ENCODE results near the gene TOR1B. TPM values are rescaled to one million over a fixed set of nuclear protein-coding genes. Genes with fewer than 3 reads are reported as not detected.

The TOR1B gene
- total RNA-seq, 4 donors from 2014 or later, result 16.1 to 17.3 (median 17.0) TPM

DNA sequence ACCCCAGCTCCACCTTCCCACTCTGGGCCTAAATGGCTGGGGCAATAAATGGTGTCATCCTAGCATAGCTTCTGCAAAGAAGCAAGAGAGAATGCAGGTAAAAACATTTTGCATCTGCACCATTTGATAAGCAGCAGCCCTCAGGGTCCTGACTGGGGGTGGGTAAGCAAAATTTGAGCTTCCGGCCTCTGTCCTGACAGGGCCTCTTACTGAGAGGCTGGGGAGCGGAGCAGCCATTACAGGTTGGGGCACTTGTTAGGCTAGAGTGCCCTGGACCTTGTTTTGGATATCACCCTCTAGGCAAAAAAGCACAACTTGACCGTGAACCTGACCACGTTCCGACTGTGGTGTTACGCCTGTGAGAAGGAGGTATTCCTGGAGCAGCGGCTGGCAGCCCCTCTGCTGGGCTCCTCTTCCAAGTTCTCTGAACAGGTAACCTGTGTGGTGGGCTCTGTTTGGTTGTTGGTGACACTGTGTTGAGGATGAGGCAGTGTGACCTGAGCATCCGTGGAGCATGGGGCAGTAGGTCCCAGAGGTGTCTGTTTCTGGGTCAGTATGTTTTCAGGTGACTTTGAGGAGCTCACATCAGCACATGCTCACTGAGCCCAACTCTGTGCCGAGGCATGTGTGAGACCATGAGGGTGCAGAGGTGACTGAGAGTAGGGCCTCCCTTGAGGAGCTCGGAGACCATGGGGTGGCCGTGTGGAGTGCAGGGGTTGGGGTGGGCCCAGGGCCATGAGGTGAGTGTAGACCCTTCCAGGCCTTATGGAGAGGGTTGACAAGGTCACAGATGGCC lies 55.4 kb downstream of the TOR1B start:
- no peaks in the 10 kb centered on the region for H3K9me3 ChIP-seq
- peaks cover 12 to 96% (median 21%) of the 10 kb centered on the region in 3 donors for H3K36me3 ChIP-seq
- no peaks in the 10 kb centered on the region for H3K27me3 ChIP-seq
- H3K27ac ChIP-seq, result no peak overlapping the region
- WGBS, 2 donors, result 85 to 88% methylated on average over 8 to 10 of the region's 11 CpGs
- intact Hi-C loops (cut with DNase I), result no loop called here
- H3K4me3 ChIP-seq, result no peak overlapping the region
- no peak for DNase-seq
- peaks cover 0 to 2% (median 0%) of the 10 kb centered on the region in 3 donors for H3K4me1 ChIP-seq
- no peak for TF ChIP-seq POLR2A (IDR thresholded peaks at IDR 0.05)
- TF ChIP-seq, protein P1, sequence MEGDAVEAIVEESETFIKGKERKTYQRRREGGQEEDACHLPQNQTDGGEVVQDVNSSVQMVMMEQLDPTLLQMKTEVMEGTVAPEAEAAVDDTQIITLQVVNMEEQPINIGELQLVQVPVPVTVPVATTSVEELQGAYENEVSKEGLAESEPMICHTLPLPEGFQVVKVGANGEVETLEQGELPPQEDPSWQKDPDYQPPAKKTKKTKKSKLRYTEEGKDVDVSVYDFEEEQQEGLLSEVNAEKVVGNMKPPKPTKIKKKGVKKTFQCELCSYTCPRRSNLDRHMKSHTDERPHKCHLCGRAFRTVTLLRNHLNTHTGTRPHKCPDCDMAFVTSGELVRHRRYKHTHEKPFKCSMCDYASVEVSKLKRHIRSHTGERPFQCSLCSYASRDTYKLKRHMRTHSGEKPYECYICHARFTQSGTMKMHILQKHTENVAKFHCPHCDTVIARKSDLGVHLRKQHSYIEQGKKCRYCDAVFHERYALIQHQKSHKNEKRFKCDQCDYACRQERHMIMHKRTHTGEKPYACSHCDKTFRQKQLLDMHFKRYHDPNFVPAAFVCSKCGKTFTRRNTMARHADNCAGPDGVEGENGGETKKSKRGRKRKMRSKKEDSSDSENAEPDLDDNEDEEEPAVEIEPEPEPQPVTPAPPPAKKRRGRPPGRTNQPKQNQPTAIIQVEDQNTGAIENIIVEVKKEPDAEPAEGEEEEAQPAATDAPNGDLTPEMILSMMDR (IDR thresholded peaks at IDR 0.05), result no peak

Other genes starting within 250 kb of the TOR1B start
- gene C9orf50, start 182.1 kb upstream of the TOR1B start, total RNA-seq, result not detected
- 10 to 100 TPM; 14.0 to 17.6 (median 16.0) TPM for gene NTMT1, start 177.0 kb upstream of the TOR1B start, total RNA-seq
- gene ASB6, start 161.0 kb upstream of the TOR1B start, total RNA-seq, result 10 to 100 TPM; 15.4 to 22.5 (median 17.6) TPM
- 1 to 10 TPM in 3 of 4 donors, under 1 TPM in 1; 0.82 to 3.8 (median 2.3) TPM for gene PRRX2, start 137.5 kb upstream of the TOR1B start, total RNA-seq
- 10 to 100 TPM in 3 of 4 donors, 1 to 10 TPM in 1; 5.6 to 31.2 (median 14.9) TPM for gene PTGES, start 50.1 kb upstream of the TOR1B start, total RNA-seq
- 10 to 100 TPM; 11.3 to 34.7 (median 24.8) TPM for gene TOR1A, start 21.0 kb downstream of the TOR1B start, total RNA-seq
- 10 to 100 TPM; 31.2 to 92.3 (median 51.5) TPM for gene C9orf78, start 32.1 kb downstream of the TOR1B start, total RNA-seq
- gene USP20, start 32.3 kb downstream of the TOR1B start, total RNA-seq, result 10 to 100 TPM; 12.3 to 19.7 (median 13.6) TPM
- 10 to 100 TPM; 19.7 to 47.7 (median 26.2) TPM for gene FNBP1, start 240.0 kb downstream of the TOR1B start, total RNA-seq

All from esophagus squamous epithelium (tissue), 5 donors.